NCI-H1694 treated with DMSO at 0.1 percent for 48 hours (cell line): Measurements from ENCODE around the gene SFTPA2.
"Not testable (repeated sequence)": the region's sequence is repeated elsewhere in the genome, so short reads cannot be mapped to it uniquely, and the experiment has no call there.

Source experiments
- DNase-seq: peaks from one replicate; lab custom pipeline; 2025; lab: John Stamatoyannopoulos, UW

Gene SFTPA2

DNA sequence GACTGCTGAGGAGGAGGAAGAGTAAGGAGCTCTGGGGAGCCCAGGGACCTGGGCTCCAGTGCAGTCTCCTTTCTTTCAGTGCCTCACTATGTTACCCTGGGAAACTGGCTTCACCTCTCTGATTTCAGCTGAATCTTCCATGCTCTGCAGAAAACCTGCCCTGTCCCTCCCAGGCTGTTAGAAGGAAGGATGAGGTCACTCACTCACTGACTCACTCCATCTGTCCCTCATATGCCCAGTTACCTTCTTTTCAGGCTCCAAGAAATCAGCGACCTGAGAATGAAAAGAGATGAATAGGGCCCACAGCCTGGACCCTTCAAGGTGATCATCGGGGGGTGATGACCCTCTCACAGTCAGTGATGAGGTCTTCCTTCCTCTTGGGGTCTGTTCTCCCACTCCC, 481 bp downstream of the SFTPA2 start:
- no peak for DNase-seq

DNA sequence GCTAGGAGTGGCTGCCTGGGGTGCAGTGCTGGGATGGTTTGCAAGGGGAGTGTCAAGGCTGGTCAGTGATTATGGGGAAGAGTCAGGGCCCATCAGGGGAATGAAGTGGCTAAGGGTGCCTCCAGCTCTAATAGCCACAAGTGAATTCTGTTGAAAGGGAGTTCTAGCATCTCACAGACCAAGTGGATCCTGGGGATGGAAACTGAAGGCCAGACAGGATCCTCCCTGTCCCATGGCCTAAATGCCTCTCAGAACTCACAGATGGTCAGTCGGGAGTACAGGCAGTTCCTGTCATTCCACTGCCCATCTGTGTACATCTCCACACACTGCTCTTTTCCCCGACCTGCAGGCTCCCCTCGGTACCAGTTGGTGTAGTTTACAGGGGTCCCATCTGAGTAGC, 3.2 kb downstream of the SFTPA2 start:
- not testable (repeated sequence) for DNase-seq

DNA sequence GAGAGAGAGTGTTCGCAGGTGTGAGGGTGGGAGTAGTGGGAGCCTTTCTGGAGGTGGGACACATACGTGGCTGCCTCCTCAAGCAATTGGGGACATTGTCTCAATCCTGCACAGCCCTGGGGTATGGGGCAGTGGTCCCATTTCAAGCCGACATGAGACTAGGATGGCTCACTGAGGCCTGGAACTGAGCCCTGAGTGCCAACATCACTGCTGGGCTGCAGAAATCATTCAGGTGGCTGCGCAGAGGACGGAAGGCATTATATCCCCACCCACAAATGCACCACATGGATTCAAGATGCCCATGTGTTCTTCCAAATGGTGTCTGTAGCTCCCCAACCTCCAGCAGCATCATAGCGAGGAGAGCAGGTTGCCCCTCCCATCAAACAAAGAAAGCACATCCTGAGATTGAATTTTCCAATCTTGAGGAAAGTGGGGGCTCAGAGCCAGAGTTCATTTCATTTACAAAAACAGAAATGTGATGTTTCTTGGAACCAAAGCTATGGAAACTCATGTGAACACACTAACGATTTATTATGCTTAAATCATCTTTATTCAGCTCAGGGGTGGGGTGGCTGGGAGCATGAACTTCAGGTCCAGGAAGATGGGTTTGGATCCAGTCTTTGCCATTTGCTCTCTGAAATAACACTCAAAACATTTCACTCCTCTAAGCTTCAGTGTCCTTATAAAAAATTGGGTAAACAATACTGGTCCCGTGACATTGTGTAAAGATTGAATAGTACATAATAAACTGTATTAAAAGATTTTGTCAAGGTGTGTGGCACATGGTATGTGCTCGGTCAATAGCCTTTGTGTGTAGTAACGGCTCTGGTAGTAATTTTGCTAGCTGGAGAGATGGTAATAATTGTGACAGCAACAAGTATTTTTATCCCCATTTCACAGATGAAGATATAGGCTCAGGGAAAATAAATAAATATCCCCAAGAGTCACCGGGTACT, 4.6 kb downstream of the SFTPA2 start:
- DNase-seq, result no peak

DNA sequence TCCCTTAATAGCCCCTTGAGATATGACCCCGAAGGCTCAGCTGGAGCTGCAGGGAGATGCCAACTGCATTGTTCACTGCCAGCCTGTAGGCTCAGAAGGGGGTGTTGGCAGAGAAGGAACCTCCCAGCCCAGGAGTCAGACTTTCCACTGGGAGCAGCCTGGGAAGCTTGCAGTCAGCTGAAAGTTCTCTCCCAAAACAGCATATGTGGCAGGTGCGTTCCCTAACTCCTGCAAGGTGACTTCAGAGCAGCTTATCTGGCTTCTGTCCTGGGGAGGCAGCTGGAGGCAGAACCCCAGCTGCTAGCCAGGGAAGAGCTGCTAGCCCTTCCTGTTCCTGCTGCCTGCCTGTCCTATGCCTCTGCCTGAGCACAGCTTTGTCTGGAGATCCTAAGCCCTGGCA, 8.1 kb downstream of the SFTPA2 start:
- no peak for DNase-seq

DNA sequence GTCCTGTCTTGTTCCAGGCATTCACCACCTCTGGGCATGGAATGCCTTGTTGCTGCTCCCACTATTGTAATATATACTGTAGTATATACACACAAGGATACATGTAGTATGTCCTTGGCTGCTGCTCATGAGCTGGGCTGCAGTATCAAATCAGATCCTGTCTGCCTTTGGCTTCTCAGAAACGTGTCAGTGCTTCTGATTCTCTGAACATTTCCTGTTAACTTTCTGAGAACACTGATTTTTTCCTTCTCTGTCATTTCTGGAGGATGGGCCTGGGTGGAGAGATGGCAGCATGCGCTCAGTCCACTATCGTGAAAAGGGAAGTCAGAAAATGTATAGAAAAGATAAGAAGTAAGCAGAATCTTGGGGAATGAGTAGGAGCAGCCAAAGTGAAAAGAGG, 12.2 kb downstream of the SFTPA2 start:
- no peak for DNase-seq

DNA sequence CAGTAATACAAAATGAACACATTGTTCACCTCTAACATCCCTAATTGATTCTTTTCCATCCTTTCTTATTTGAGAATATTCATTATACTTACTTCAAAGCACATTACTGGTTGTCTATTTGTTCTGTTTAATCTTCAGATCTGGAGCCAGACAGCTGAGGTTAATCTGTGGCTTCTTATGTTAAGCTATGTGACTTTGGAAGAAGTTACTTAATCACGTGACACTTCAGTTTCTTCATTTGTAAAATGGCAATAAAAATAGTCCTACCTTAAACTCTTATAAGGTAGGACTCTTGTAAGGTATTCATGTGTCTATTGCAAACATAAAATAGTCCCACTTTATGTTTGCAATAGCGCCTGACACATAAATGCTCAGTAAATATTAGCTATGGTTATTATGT, 13.1 kb downstream of the SFTPA2 start:
- not testable (repeated sequence) for DNase-seq

DNA sequence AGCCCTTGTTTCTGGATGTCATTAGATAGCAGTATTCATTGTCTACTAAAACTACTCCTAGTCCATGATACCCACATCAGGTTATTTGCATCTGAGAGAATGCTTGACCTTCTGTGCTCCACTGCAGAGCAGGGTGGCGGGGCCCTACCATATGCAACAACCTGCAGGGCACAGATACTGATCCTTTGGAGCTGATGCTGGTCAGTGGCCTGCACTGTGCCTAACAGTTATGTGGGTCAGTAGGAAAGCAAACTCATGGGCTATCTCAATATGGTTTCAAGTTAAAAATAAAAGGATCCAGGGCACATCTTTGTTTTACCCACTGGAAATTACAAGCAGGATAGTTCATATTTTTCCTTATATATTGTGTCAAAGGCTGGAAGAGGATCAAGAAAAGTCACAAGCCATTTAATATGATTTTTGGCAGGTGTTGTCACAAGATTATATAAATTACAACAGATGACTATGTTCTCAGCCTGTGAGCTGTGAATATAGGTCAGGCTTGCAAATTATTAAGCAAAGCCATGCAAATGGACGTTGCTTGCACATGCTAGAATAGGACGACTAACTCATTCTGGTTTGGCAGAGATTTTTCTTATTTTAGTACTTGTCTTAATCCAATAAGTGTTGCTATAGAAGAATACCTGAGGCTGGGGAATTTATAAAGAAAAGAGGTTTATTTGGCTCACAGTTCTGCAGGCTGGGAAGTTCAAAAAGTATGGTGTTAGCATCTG, 15.1 kb downstream of the SFTPA2 start:
- DNase-seq, result not testable (repeated sequence)

DNA sequence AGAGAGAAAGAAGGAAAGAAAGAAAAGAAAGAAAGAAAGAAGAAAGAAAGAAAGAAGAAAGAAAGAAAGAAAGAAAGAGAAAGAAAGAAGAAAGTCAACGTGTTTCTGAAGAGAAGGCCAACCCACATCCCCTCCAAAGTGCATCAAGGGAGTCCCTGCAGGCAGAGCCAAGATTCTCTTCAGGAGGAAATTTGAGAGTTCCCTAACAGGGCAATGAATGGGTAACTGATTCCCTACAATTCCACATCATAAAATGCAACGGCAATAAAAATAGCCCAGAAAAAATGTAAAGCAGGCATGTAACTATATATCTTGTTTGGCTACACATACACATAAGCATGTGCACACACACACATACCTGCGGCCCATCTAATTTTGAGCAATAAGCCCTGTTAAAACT, 15.8 kb downstream of the SFTPA2 start:
- DNase-seq, result not testable (repeated sequence)

DNA sequence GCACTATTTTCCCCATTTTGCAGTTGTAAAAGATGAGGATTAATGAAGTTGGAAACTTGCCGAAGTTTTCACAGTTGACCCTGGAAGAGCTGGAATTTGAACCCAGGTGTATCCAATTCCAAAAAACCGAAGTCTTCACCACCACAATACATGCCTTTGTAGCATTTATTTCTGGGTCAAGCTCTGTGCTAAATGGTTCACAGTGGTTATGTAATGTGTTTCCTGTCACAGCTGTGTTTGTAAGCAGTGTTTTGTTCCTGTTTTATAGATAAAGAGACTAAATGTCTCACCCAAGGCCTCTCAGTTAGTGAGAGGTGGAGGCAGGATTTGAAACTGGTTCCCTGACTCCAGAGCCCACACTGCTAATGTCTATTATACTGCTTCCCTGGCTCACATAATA, 17.6 kb downstream of the SFTPA2 start:
- DNase-seq, result no peak

DNA sequence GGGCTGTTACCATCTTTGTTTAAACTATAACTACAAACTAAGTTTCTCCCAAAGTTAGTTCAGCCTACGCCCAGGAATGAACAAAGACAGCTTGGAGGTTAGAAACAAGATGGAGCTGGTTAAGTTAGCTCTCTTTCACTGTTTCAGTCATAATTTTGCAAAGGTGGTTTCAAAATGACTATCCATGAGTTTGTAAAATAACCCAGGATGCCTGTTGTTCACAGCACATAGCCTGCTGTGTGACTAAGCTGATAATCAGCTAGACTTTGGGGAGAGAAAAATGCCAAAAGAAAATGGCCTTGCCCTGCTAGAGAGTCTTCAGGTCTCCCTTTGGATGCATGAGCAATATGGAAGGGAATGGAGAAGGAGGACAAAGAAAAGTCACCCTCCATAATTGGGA, 19.3 kb downstream of the SFTPA2 start:
- DNase-seq, result not testable (repeated sequence)

DNA sequence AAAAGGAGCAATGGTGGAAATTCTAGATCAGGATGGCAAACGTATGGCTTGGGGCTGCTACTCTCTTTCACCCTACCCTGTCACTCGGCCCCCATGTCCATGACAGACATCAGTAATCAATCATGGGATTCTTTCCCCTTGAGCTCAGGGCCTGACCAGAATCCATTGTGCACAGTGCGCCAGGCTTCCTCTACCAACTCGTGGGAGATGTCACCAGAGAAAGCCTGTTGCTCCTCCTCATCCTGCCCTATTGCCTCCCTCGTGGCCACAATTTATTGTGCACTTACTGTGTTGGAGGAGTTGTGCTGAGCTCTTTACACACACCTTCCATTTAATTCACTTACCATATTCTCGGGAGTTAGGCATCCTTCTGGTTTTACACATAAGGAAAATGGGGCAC, 21.9 kb downstream of the SFTPA2 start:
- DNase-seq, result not testable (repeated sequence)

DNA sequence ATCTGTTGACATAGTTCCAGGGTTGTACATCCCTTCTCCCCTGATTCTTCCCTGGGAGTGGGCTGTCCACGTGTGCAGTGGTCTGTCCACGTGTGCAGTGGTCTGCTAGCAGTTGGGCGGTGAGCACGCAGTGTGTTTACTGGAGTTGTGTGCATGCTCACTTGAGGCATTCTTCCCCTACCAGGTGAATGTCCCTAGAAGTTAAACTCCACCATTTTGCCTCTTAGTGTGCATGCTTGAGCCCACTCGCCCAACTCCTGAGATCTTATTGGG, 26.4 kb downstream of the SFTPA2 start:
- not testable (repeated sequence) for DNase-seq

DNA sequence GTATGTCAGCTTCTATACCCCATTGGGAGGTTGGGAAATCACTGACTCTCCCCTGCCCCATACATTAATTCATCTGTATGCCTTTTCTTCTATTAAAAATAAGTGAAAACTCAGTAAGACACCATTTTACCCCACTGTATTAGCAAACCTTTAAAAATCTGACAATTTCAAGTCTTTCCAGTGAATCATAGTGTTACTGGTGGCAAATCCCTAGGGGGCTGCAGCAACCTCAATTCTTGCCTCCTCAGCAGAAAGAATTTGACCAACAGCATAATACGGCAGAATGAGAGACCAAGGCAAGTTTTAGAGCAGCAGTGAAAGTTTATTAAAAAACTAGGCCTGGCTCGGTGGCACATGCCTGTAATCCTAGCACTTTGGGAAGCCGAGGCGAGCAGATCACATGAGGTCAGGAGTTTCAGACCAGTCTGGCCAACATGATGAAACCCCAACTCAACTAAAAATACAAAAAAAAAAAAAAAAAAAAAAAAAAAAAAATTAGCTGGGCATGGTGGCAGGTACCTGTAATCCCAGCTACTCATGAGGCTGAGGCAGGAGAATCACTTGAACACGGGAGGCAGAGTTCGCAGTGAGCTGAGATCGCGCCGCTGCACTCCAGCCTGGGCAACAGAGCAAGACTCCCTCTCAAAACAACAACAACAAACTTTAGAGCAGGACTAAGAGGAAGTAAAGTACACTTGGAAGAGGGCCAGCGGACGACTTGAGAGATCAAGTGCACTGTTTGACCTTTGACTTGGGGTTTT, 26.9 kb downstream of the SFTPA2 start:
- DNase-seq, result not testable (repeated sequence)

DNA sequence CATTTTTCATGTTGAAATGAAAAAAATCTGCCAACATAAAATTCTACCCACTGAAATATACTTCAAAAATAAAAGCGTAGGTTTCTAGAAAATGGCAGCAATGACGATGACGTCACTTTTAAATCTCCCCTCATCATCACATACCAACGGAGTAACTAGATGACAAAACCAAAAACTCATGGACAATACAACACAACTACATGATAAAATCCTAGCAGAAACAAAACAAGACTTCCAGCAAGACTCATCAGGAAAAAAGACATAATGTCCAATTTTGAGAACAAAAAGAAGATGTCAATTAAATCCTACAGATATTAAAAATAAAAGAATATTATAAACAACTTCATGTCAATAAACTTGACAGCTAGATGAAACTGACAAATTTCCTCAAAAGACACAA, 31.9 kb downstream of the SFTPA2 start:
- DNase-seq, result not testable (repeated sequence)

DNA sequence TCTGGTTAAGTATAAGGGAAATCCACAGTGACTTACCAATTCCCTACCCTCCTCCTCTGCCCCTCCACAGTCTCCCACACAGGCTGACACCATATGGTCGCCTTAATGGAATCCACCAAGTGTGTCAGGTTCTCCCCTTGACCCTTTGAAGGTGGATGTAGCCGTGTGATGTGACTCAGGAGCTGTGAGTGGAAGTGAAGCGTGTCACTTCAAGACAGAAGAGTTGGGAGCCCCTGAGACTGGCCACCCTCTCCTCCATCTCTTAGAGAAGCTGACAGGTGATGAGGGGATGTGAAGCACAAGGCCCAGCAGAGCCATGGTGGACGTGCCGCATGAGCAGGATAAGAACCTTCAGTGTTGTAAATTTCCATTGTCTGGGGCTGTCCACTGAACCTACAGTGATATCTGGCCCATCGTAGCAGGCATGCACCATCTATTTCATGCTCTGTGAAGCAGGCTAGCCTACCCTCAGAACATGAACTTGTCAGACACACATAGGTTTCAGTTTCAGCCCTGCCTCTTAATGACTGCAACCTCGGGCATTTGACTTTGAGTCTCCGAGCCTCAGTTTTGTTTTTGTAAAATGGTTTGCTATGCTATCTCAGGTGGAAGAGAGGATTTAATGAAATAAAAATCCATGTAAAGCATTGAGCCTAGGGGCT, 35.0 kb downstream of the SFTPA2 start:
- DNase-seq, result not testable (repeated sequence)

DNA sequence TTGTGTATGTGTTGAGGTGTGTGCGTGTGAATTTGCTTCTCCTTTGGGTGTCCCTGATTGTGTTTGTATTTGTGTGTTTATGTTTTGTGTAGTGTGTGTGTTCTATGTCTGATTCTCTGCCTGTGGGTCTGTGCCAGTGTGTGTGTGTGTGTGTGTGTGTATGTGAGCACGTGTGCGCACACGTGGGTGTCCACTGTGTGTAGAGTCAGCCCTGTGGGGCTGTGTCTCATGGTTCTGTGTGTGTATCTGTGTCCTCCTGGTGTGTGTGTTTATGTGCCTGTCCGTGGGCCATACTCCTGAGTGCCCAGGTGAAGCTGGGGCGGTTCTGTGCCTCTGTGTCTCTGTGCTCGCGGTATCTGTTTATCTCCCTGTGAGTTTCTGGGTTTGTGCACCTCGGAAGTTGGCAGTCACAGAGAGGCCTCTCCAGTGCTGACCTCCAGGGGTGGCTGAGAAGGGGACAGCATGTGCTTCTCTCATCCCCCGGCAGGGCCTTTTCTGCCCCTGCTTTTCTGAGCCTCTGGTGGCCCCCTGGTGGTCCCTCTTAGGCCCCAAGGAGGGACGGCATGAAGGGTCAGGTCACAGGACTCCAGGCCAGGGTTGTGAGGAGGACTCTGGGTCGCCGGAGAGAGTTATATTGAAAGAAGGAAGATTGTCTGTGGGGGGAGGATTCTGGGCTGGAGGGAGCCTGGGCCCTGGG, 36.9 kb downstream of the SFTPA2 start:
- not testable (repeated sequence) for DNase-seq

DNA sequence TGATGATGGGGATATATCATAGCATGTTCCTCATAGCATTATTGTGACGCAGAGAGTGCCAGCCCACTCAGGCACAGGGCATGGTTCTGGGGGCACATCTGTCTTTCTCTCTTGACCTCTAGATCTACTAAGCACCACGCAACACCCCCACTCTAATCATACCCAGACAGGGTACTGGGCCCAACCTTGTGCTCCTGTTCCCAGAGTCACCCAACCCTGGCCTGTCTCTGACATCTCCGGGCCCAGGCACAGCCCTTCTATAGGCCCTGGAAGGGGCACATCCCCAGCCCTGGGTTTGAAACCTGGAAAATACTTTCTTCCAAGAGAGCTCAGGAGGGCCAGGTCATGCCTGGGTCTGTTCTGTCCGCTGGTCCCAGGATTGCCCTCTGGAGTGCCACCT, 37.7 kb downstream of the SFTPA2 start:
- DNase-seq, result not testable (repeated sequence)

DNA sequence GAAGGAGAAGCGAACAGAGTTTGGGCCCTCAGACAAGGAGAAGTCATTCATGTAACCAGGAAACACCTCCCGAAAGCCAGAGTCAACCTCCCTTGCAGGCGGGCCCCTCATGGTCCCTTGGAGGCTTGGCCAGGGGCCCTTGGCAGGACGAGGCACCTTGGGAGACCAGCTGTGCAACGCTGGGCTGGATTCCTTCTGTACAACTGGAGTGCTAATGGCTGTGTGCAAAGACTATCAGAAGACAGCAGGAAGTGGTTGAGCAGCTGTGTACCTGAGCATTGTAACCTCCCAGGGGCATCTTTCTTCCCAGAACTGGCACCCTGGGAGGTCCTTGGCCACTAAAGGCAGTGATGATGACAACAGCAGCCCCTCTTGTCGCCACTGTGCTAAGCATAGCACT, 38.5 kb downstream of the SFTPA2 start:
- DNase-seq, result not testable (repeated sequence)

DNA sequence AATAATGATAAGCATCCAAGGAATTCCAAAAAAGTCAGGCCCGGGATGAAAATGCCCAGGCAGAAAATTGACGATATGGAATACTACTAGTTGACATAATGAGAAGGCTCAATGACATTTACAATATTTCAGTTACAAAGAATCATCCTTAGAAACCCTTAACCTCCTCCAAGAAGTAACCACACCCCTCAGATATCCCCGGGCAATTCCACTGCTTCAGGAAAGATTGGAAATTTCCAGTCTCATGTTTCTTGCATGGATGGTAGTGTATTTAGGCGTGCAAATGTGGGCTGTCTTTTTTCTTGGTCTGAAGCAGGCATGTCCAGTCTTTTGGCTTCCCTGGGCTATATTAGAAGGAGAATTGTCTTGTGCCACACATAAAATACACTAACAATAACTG, 42.6 kb downstream of the SFTPA2 start:
- DNase-seq, result not testable (repeated sequence)

DNA sequence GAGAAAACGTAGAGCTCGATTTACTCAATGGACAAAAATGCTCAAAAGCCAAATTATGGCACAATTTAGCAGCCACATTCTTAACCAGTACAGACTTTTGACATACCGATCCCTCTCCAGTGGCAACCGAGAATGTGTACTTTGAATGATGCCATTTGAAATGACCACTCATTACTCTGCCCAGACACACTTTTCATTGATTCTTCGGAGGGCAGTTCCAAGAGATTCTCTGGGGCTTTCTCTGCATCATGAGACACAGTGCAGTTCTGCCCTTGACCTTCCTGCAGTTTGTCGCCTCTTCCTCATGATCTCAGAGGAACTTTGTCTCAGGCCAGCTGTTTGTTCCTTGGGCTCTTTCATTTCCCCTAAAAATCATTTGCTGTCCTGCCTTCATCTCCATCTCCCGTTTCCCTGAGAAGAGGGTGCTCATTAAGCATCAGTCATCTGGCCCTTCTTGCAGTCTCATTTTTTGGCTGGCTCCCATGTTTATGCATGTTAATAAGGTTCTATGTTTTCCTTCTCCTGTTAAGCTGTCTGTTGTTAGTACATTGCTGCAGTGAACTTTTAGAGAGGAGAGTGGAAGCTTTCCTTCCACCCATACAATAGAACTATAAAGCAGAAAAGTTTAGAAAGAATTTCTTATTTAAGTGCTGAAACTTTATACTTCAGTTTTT, 43.5 kb downstream of the SFTPA2 start:
- DNase-seq, result not testable (repeated sequence)
